NCI-H82 treated with DMSO at 0.1 percent for 48 hours (cell line): ENCODE data around the gene RAC2.

Experiments used
- DNase-seq: peaks from one replicate; lab custom pipeline; 2025; ENCODE audit not compliant: unreplicated experiment; lab: John Stamatoyannopoulos, UW

RAC2 gene

DNA sequence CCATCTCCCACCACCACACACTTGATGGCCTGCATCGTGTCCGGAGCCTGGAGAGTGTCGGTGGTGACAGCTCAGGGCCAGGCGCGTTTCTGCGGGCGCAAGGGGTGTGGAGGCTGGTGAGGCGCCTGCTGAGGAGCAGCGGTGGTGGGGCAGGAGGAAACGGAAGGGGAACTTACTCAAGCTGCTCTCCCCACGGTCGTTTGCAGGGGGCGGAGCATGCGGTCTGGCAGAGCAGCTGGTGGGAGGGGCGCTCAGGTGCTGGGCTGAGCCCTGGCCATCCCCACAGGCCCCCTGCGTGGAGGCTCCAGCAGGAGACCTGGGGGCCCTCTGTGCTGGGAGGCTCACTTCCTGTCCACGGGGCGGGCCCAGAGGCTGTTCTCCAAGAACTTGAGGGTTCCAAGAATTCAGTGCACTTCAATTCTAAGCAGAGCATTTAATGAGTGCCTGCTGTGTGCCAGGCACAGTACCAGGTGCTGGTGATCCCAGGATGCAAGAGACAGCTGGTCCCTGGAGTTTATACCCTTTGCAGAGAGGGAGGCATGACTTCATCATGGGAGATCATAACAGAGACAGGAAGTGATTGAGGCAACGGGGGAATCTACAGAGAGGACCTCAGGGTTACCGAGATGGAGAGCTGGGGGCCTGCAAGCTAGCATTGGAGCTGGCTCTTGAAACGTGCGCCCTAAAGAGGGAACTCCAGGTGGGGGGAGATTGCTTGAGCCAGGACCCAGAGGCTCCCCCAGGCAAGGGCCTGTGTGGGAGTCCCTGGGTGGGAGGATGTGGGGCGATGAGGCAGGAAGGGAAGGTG, at the start of gene RAC2:
Gene RAC2, minus strand, starts transcription at position 156 of the 808 bp plus-strand sequence. Its CDS starts 121 bp downstream, at position 35.
- DNase-seq, result no peak

DNA sequence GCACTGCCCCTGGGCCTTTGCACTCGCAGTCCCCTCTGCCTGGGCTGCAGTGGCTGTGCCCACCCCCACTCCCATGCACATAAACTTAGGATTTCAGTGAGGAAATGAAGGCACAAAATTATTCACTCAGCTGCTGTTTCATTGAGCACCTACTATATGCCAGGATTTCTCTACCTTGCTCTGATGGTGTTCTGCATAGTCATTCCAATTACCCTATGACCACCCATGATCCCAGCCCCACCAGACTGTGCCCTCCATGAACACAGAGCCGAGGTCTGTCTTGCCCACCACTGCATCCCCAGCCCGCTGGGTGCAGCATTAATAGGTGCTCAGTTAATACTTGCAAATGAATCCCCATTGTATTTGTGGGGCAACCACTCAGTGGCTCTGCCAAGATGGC, 49.1 kb upstream of the RAC2 start:
- DNase-seq, result no peak

DNA sequence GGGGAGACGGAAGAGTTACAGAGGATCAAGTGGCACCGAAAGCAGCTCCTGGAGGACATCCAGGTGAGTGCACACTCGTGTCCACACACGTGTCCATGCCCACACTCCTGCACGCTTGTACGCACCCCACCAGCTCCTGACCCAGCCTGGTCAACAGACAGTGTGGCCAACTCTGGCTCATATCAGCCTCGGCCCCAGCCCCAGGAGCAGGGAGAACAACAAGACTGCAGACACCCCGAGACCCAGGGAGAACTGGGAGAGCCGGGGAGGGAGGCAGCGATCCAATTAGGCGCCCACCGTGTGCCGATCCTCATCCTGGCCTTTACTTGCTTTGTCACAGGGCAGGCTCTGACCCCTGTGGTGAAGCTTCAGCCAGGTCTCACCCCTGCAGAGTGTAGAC, 48.6 kb upstream of the RAC2 start:
- no peak for DNase-seq

DNA sequence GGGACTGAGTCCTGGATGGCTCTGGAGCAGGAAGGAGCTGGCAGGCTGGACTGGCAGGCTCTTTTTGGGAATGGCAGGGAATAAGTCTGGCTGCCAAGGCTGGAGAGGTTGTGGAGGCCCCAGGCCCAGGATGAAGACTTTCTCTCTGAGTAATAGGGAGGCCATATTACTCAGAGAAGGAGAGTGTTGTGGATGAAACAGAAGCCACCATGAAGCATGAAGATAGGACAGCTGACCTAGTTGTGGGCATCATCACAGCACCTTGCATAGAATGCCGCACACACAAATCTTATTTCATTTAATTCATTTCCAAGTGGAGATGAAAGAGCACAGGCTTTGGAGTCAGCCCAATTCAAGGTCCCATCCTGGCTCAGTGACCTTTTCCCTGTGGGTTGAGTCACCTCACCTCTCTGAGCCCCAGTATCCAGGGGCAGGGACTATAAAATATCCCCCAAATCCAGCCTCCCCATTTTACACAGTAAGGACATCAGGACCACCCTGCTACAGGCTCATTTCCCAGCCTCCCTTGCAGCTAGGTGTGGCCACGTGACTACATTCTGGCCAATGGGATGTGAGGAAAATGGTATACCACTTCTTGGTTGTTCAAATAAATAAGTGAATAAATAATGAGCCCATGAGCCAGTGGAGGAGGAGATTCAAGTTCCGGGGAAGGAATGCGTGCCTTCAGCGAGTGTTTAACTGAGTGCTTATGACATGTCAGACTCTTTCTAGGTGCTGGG, 47.7 kb upstream of the RAC2 start:
- no peak for DNase-seq

DNA sequence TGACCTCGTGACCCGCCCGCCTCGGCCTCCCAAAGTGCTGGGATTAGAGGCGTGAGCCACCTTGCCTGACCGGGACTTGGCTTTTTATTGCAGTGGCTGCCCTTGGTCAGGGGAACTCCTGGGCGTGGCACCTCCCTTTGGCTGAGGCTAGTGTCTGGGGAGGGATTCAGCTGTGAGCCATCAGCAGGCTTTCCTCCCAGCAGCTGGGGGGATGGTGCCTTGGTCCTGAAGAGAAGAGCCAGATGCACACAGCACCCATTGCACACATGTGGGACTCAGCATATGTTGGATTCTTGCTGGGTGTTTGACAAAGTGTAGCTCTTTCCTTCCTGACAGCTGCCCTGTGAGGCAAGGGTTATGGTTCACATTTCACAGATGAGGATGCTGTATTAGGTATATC, 46.7 kb upstream of the RAC2 start:
- no peak for DNase-seq

DNA sequence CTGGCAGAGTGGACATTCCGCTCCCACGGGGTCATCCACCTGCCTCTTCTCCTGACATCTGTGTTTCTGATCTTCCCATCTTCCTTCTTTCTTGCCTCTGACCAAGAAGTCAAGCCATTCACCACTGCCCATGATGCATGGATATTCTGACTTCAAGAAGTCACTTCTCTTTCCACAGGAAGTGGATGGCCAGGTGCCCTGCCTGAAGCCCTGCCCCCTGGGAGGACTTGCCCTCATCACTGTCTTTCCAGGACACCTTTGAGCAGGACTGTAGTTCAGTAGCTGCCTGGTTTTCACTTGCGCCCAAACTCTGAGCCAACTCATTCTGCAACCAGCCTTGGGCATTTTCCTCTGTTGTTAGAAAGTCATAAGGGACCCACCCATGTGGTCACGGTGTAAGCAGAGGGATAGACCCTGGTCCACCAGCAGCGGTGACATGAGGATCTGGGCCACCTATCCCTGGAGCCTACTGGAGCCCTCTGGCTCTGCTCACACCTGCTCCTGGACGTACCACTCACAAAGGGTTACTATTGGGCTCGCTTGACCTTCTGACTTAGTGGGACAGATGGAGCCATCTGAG, 45.2 kb upstream of the RAC2 start:
- no peak for DNase-seq

DNA sequence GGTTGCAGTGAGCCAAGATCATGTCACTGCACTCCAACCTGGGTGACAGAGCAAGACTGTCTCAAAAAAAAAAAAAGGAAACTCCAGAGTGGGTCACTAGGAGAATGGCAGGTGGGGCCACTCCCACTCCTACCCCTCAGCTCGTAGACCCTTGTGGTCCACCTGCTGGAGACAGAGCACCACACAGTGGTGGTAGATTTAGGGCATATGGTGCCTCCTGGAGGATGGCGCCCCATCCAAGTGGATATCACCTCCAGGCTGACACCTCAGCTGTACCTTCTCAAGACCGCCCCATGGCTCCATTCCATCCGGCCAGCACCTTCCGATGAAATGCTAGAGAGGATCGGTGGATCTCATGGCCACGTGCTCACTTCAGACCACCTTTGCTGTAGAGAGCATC, 44.5 kb upstream of the RAC2 start:
- DNase-seq, result no peak

DNA sequence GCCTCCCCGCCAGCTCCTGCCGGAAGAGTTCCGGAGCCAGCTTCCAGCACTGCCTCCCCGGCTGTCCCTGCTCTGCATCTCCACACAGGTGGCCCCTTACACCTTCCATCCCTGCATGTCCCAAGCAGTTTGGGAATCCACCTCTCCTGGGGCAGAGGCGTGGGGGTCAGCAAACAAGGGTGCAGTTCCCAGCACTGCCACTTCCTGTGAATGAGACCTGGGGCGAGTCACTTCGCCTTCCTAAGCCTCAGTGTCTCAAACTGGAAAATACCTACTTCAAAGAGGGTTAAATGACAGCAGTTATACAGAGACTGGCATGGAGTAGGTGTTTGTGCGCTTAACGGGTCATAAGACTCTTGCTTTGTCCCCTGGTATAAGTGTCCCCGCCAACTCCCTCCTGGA, 43.5 kb upstream of the RAC2 start:
- no peak for DNase-seq

DNA sequence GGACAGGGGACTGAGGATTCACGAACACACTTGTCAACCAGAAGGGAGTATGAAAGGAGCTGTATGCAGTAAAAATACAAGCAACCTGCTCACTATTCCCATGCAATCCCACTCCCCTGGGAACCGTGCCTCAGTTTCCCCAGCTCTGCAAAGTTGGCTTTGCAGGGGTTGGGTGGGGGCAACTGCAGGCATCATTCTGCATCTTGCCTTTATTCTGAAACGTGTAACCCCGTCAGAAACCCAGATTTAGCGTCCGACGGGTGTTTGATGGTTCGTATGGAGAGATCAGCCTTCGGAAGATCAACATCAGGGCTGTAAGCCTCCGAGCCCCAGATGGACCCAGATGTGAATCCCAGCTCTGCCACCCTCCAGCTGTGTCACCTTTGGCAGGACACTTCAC, 41.9 kb upstream of the RAC2 start:
- no peak for DNase-seq

DNA sequence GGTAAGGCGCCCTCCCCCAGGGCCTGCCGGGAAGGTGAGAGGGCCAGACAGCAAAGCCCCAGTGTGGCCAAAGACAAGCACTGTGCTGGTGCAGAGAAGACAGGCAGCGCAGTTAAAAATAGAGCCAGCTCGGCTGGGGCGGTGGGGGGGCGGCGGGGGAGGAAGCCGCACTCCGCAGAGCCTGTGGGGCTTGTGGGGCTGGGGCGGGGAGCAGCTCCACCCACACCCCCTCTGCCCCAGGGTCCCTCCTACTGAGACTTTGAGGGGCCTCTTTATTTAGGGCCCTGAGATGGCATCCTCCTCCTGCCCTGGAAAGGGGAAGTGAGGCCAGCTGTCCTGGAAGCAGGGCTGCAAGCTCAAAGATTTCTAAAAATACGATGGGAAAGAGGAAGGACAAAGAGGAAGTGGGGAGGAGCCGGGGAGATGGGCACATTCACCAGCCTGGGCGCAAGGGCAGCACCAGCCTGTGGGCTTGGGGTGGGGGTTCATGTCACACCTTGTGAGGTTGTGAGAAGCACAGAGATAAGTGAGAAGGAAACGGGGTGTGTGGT, 40.8 kb upstream of the RAC2 start:
- no peak for DNase-seq

DNA sequence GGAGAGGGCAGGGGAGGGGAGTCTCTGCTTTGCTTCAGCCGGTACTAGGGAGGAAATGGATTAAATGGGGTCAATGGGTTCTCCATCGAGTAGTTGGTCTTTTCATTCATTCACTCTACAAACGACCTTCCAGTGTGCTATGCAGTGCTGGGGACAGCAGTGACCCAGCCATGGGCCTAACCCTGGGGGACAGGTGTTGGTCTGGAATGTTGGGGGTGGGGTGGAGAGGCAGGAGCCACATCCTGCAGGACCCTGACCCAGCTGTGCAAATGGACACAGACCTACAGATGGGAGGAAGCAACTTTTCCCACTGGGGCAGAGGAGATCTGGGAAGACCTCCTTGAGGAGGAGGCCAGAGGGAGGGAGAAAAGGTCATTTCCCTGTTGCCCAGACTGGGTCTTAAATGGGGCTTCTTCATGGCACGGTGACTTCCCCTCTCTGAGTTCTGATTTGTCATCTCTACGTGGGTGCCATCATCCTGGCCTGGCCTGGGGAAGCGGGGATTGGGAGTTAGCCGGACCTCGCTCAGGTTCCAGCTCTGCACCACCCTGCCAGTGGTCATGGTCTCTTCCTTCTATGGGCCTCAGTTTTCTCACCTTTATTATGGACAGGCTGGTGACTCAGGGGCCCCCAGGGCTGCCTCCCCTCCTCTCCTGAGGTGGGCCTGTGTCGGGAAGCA, 40.2 kb upstream of the RAC2 start:
- DNase-seq, result no peak

DNA sequence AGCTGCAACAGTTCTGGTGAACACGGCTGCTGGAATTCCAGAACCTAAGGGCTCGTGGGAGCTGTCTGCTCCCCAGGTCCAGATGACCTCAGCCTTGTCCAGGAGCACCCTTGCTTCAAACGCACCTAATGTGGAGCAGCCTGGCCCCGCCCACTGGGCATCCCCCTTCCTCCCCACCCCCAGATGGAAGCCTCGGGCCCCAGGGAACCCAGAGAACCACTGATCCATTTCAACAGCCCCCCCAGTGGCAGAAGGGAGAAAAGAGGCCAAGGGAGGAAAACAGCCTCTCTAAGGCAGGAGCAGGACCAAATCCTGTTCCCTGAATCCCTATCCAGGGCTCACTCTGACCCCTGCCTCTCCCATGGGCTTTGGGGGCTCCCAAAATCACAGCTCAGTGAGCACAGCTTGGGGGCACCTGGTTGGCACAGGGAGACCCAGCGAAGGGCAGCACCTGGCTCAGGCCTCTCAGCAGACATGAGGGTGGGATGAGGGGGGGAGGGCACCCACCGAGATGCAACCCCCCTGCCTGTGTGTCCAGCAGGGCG, 39.4 kb upstream of the RAC2 start:
- DNase-seq, result no peak

DNA sequence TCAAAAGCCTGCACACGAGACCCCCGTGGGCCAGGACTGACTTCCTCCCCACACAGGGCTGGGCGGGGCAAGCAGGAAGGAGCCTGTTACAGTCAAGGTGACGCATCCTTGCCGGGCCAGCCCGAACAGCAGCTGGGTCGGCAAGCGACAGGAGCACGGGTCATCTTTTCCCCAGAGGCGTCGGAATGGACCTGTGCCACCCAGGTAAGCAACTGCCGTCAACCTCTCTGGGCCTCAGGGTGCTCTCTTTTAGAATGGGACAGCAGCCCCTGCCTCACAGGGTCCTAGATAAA, 38.3 kb upstream of the RAC2 start, which contains the start of gene CYTH4:
Gene CYTH4, plus strand, starts transcription at position 124 of the 293 bp plus-strand sequence. Its CDS starts 62 bp downstream, at position 186.
- DNase-seq, result no peak

DNA sequence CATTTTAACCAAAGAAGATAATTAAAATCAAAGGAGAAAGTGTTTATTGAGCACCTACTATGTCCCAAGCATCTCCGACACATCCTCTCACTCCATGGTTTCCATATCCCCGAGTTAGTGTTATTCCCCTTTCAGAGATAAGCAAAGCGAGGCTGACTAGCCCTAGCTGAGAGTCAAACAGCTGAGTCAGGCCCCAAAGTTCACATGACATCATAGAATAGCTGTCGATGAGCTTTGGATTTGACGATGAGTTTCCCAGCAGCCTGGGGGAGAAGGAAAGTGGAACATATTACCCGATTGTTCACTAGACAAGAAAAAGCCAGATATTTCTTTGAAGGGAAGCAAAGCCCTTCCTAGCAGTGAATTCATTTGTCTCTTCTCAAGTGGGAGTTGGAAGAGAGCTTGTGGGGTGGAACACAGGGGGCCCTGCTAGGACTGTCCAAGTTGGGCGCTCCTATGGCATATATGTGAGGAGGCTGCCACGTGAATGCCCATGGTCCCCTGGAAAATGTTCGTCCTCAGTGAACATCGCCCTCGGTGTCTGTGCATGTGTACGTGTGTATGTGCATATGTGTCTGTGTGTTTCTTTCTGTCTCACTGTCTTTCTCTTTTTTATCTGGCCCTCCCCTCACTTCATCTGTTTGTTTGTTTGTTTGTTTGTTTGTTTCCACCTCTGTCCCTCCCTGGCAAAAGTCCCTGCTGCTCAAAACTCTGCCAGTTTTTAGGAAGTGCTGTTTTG, 37.7 kb upstream of the RAC2 start:
- DNase-seq, result no peak

DNA sequence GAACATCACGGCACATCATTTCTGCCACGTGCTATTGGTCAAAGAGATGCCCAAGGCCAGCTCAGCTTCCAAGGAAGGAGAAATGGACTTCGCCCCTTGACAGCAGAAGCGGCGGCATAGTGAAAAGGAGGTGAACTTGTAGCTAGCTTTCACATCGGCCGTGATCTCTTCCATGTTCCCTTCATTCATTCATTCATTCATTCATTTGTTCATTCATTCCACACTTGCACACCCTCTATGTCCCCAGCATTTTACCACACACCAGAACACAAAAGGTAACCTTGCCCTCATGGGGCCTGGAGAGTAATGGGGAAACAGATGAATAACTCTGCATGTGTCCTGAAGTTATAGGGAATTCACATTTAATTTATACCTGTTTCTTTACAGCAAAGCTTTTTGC, 37.1 kb upstream of the RAC2 start:
- DNase-seq, result no peak

DNA sequence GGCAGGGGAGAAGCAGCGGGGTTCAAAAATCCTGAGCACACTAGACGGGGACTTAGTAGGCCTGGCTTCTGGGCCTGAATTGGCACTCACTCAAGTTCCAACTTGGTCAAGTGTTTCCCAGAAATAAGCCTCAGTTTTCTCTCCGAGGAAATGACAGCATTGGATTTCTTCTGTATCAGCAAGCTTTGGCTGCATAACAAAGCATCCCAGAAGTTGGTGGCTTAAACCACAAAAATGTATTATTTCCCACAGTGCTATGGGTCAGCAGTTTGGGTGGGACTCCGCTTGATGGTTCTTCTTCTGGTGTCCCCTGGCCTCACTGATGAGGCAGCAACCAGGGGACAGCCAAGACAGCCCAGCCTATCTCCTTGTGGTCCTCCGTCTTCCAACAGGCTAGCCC, 36.6 kb upstream of the RAC2 start:
- no peak for DNase-seq

DNA sequence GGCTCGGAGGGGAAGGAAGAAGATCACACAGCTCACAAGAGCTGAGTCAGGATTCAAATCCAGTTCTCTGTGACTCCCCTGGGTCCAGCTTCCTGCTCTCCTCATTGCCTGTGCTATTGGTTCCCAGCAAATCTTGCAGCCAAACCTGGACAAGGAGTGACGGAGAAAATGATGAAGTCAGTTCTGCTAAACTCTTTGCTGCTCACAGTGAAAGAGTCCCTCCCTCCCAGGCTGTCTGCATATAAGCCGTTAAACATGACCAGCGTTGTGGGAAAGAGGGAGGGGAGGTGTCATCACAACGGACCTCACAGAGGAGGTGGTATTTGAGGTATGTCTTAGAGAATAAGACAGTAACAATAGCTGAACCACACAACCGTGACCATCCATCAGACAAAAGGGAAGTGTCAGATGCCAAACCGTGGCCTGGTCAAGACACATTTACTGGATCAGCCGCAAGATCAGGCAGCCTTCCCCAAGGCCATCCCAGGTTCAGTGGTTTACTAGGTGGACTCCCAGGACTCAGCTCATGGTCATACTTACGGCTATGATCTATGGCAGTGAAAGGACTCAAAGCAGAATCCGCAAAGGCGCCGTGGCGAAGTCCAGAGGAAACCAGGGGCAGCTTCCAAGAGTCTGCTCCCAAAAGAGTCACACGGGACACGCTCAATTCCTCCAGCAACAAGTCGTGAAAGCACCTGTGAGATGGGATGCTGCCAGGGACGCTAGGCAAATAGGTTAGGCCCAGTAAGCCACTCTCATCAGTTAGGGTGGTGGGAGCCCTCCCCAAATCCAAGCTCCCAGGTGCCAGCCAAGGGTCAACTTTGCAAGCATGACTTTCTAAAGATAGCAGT, 35.5 kb upstream of the RAC2 start:
- DNase-seq, result no peak

DNA sequence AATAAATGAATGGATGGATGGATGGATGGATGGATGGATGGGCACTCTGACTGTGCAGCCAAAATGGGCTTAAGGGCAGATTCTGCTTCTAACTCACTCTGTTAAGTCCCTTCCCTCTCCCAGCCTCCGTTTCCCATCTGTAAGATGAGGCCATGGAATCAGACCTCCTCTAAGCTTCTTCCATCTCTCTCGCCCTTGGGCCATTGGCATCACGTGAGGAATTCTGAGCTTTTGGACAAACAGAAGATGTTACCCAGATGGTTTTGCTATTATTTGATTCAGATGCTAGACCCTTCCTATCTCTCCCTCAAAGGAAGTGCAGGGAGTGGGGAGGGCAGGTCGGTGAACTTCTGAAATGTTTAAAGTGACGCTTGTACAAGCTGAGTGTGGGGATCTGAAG, 34.2 kb upstream of the RAC2 start:
- DNase-seq, result no peak

DNA sequence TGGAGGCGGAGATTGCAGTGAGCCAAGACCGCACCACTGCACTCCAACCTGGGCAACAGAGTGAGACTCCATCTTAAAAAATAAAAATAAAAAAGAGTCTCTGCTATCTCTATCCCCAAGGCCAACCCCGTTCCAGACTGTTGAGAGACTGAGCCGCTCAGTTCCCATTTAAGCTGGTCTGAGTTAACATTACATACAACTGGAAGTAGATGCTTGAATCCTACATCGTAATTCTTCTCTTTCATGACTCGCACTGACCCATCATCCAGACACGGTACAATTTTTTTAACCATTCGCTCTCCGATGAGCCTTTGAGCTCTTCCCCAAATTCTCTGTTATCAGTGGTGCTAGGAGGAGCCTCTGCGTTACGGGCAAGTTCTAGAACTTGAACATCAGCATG, 33.3 kb upstream of the RAC2 start:
- no peak for DNase-seq

DNA sequence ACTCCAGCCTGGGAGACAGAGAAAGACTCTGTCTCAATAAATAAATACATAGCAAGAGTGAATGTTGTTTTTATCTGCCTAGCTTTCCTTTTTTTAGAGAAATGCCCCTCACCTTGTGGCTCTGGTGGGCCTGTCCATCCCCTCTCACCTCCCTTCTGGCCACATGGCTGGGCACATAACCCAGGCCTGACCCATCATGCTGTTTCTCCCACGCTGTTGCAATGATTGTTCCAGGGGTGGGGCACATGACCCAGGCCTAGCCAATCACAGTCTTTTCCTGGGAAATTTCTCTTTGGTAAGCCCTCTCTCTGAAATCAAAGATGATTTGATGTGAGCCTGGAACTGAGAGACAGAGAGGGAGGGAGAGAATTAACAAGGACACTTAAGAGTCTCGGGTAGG, 32.7 kb upstream of the RAC2 start:
- no peak for DNase-seq
